HG02763 (cell line): ENCODE data around the gene NOS1AP.

Source experiments
- ATAC-seq: cut with Tn5 transposase; IDR thresholded peaks from one replicate; pipeline ENCODE4 v1.9.1; 2021; ENCODE audit warnings: mild to moderate bottlenecking, moderate library complexity; ENCODE audit not compliant: unreplicated experiment

NOS1AP gene

GRCh38 chr1:162240577-162240976, 171.1 kb downstream of the NOS1AP start:
- no peak for ATAC-seq

GRCh38 chr1:162242804-162243203, 173.3 kb downstream of the NOS1AP start:
- no peak for ATAC-seq

DNA sequence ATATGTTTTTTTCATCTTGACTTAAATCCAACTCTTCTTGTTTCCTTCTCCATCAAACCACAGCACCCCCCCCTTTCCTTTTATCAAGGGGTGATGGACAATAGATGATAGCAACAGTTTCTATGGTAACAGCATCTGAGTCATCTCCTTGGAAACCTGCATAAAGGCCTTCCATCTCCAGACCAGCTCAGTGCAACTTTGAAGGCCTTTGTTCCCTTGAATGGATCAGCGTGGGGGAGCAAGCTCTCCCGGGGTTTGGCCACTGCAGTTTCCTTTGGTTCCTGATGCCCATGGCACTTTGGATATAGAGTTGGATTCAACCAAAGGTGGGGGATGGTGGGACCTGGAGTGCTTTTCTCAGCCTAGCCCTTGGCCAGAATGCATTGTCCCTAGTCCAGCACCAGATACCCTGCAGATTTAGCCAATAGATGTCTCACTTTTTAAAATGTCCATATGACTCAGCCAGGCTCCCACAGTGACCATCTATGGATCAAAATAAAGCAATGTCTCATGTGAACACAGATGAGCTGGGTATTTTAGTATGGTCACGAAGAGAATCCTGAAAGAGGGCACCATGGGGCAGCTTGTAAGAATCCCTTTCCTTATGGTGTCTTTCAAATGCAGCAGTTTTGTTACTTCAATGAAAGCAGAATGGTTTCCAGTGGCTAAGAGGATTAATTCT, 179.5 kb downstream of the NOS1AP start:
- no peak for ATAC-seq

GRCh38 chr1:162250004-162250730, 180.7 kb downstream of the NOS1AP start:
- no peak for ATAC-seq

GRCh38 chr1:162251102-162251501, 181.6 kb downstream of the NOS1AP start:
- ATAC-seq, result no peak

GRCh38 chr1:162252214-162252613, 182.7 kb downstream of the NOS1AP start:
- ATAC-seq, result no peak

DNA sequence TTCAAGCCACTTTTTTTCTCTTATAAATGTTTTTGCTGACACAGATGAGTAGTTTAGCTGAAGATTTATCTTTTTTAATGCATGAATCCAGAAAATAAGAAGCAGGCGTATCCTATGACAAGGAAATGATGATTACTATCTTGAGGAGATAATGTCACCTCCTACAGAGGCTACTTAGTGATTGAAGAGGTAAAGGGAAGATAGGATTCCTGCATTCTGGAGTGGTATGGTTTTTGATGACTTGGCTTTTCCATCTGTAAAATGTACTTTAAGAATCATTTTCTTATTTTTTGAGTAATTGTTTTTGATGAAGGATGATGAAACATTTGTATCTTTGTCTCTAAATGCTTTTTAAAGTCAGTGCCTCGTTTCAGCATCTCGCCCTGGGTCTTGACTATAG, 184.3 kb downstream of the NOS1AP start:
- ATAC-seq, result no peak

- no peak for ATAC-seq
These were observed 186.8 kb downstream of the NOS1AP start for GRCh38 chr1:162256287-162256686.

- no peak for ATAC-seq
These were observed 188.9 kb downstream of the NOS1AP start for GRCh38 chr1:162258394-162258793.

DNA sequence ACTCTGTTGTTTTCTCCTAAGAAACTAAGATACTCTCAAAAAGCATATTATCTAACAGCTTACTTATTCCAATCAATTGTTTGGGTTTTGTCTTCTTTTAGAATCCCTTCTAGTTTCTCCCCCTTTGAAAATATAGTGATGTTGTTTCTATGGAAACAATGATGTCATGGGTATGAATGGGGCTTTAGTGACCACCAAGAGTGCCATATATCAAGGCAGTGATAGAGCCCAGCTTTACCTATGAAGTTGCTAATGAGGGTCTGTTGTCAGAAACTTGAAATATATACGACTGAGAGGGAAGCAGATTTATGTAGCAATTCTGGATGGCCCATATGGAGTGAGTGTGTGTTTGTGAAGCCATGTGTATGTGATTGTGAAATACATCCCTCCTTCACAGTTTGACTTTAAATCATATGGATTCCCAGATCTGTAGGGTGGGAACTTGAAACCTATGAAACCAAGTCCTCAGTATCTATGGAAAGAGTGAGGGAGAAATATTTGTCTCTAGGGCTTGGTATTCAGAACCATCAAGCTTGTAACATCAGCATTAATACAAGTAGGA, 190.5 kb downstream of the NOS1AP start:
- ATAC-seq, result no peak

DNA sequence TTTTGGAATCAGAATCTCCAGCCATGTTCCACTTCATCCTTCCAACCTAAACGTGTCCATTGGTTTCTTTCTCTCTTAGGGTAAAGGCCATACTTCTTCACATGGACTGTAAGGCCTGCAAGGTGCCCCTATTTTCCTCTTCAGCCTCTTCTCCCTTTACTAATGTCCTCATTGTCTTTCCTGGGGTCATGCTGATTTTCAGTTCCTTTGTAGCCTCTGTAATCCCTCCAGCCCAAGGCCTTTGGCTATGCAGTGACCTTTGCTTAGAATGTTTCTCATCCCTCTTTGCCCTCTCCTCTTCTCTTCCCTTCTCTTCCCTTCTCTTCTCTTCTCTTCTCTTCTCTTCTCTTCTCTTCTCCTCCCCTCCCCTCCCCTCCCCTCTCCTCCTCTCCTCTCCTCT, 194.6 kb downstream of the NOS1AP start:
- ATAC-seq, result no peak

DNA sequence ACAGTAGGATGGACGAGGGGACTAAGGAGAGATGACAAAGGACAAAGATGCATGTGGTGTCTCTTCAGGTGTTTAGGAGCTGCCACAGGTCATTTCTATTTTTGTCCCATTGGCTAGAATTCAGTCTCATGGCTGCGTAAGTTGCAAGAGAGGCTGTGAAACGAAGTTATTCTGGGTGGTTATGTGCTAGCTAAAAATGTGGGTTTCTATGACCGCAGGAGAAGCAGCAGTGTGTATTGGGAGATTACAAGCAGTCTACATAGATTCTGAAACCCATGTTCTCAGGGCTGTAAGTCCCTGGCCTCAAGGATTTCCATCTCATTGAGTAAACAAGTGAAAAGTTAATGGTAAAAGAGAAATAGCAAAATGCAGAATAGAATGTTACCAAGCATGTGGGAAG, 196.5 kb downstream of the NOS1AP start:
- ATAC-seq, result no peak

DNA sequence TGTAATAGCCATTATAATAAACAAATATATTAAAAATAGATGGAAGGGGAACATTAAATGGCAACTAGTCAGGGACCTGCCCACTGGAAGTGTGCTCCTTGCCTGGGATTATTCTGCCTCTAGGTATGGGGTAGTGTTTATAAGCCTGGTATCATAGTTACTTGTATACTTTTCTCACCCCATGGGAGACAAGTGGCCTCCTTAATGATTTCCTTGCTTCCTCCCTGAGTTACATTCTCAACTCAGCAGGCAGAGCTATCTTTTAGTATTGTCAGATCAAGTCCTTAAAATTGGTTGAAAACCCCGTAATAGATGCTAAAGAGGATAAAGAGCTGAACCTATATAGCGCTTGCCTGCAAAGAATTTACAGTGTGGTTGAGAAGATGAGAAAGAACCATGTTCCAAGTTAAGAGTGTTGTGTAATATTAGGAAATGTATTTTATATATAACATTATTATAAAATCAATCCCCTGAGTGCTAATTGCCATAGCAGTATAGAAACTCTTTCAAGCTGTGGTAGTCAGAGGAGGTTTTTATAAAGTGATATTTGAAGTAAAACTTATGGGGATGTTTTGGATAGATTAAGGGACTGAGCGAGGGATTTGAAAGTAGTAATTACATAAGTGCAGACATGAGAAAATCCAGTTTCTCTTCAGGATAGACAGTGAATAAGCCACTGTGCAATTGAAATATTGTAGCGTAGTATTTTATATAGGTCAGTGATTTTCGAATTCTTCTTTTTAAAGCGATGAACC, 200.7 kb downstream of the NOS1AP start:
- ATAC-seq, result no peak

GRCh38 chr1:162271972-162272371, 202.5 kb downstream of the NOS1AP start:
- no peak for ATAC-seq

GRCh38 chr1:162272419-162272818, 202.9 kb downstream of the NOS1AP start:
- no peak for ATAC-seq

DNA sequence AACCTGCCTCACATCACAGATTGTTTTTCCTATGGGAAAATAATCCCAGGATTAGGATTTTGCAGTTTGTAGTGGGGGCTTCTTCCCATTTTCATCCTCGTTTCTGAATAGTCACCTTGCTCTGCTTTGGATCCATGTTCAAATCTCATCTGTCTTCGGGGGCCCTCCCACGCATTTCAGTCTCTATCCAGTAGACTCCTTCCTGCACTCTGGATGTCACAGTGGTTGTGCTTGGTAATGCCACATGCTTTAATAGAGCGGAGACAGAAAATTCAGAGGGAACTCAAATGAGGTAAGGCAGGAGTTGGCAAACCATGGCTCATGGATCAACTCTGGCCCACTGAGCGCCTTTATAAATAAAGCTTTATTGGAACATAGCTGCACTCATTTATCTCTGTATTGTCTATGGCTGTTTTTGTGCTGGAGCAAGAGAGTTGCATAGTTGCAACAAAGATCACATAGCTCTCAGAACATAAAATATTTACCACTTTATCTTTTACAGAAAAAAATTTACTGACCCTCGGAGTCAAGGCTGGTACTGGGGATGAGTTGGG, 206.2 kb downstream of the NOS1AP start:
- ATAC-seq, result no peak

DNA sequence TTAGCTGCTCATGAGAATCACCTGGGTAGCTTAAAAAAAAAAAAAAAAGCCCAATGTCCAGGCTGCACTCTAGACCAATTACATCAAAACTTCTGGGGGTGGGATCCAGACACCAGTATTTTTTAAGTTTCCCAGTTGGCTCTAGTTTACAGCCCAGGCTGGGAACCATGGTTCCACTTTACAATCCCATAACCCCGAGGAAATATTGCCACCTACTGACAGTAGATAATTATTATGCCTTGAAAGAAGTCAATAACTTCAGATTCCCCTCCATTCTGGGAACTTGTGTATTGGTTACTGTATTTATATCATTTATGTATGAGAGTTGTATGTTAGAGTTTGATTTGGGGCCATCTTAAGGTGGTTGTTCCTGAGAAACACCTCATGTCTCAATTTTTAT, 207.0 kb downstream of the NOS1AP start:
- ATAC-seq, result no peak

- ATAC-seq, result no peak
These were observed 209.6 kb downstream of the NOS1AP start for GRCh38 chr1:162279136-162279498.

DNA sequence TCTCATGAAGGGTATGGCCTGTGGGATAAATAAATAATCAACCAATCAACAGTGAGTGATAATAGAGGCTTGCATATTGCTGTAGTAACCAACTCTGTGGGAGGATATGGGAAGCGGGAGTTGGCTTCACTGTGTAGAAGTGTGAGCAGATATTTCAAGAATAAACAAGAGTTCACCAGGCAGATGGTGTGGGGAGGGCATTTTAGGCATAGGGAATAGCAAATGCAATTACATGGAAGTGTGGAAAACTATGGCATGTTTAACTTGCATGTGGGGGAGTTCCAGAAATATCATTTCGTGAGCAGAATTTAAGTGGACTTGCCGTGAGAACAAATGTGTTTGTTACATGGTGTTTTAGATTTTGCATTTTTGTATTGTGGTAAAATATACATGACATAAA, 211.9 kb downstream of the NOS1AP start:
- ATAC-seq, result no peak

DNA sequence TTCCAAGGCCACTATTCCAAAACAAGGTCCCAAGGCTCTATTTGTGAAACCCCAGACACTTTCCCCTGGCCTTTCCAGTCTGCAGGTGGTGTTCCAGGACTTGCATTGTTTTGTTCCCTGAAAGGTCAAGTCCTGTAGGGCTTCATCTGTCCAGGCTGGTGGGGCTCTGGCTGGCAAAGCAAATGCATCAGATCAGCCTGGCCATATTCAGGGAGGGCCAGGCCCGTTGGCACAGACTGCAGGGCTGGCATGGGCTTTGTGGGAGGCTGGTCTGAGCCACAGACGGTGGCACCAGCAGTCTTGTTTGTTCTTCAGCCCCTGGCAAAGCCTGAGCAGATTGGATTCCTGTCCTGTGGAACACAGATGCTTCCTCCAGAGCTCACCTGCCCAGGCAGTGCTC, 214.2 kb downstream of the NOS1AP start:
- no peak for ATAC-seq

GRCh38 chr1:162284206-162284955, 214.9 kb downstream of the NOS1AP start:
- ATAC-seq, result no peak
